HG03432 (cell line): ENCODE results near the gene SH3GLB2.
"Not testable (repeated sequence)": the region's sequence is repeated elsewhere in the genome, so short reads cannot be mapped to it uniquely, and the experiment has no call there.

ENCODE experiments used
- ATAC-seq: cut with Tn5 transposase; IDR thresholded peaks from one replicate; pipeline ENCODE4 v1.9.1; 2021; ENCODE audit warnings: mild to moderate bottlenecking, moderate library complexity; ENCODE audit not compliant: unreplicated experiment

Gene SH3GLB2

DNA sequence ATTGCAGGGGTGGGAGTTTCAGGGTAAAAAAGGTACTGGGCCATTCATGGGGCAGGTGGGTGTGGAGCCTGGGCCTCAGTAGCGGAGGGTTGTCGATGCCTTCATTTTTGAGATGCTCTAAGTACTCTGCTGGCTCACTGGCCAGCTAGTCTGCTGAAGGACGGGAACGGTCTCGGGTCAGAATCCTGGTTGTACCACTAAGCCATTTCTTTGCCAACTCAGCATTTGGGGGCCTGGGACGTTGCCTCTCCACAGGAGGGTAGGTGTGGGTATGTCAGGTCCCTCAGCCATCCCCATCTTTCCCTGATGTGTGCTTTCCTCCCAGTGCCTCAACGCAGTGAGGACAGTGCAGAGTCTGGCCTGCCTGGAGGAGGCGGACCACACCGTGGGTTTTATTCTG, 25.1 kb downstream of the SH3GLB2 start:
- no peak for ATAC-seq

DNA sequence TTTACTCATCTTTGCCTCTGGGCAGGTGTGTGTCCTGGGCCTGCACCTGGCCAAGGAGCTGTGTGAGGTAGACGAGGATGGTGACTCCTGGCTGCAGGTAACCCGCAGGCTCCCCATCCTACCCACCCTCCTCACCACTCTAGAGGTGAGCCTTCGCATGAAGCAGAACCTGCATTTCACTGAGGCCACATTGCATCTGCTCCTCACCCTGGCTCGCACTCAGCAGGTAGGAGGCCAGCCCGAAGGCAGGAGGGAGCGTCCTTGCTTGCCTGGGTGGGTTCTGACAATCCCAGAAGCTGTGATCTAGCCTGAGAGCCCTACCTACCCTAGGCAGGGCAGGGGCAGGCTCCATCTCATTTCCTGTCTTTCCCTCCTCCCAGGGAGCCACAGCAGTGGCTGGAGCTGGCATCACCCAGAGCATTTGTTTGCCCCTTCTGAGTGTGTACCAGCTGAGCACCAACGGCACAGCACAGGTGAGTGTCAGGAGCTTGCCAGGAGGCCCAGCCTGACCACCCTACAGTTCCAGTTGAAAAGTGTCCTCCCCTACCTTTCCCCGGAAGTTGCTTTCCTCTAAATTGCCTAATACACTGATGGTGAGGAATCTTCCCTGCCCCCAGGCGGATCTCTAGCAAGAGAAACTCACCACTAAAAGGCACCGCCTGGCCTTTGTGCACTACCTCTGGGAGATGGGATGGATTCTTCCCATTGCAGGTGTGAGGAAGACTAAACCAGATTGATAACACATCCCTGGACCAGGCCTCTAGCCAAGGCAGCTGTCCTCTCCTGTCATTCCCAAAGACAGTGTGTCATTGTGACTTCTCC, 26.4 kb downstream of the SH3GLB2 start:
- ATAC-seq = no peak

DNA sequence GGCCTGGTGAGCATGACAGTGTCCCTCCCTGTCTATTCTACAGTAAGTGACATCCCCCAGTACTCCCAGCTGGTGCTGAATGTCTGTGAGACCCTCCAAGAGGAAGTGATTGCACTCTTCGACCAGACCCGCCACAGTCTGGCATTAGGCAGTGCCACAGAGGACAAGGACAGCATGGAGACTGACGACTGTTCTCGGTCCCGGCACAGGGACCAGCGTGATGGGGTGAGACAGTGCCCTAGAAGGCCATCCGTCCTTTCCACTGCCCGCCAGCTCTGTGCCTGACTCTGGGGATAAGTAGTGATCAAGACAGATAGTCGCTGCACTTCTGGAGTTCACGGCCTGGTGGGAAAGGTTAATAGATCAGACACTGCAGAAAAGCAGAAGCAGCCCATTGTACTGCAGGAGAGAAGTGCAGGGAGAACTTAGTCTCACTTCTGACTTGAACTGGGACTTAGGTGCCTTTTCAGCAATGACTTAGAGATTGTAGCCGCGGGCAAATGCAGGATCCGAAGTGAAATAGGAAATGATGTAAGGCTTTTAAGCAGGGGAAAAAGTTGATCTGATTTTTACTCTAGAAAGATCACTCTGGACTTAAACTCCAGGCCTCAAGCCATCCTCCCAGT, 28.4 kb downstream of the SH3GLB2 start:
- no peak for ATAC-seq

DNA sequence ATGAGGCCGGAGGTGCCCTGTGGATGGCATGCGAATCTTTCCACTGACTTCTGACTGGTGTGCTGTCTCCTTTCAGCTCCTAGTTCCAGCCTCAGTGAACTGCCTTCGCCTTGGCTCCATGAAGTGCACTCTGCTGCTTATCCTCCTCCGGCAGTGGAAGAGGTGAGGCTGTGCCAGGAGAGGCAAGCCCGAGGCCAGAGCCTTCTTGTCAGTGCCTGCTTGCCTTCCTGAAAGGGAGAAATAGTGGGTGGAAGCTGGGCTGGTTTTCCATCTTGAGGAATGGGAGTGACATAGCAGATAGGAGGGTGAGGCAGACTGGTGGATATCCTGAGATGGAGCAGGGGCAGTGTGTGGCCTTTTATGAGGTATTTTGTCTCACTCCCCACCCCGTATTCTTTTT, 29.7 kb downstream of the SH3GLB2 start:
- ATAC-seq = no peak

DNA sequence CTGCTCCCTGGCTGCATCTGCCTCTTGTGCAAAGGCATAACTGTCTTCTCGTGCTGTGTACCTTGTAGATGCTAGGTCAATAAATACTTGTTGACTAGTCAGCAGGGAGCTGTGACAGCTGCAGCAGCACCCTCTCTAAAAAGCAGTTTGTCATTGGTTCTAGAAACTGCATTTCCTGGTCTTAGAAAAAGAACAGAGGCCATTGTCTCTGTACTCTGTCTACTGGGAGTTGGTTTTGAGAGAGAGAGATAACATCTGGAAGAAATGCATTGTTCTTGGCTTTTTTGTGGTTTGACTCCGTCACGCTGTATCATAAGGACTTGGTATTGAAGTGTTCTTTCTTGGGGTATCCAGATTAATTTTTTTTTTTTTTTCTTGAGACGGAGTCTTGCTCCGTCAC, 32.3 kb downstream of the SH3GLB2 start:
- ATAC-seq = no peak

DNA sequence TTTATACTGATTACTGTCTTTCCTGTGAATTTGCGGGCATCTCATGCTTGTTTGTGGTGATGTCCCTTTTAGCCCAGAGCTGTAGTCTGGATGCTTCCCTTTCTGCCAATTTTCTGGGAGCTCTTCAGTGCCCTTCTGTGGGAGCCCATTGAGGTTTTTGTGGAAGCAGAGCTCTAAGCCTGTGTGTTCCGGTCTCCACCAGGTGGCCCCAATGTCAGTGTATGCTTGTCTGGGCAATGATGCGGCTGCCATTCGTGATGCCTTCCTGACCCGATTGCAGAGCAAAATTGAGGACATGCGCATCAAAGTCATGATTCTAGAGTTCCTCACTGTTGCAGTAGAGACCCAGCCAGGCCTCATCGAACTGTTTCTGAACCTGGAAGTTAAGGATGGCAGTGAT, 35.1 kb downstream of the SH3GLB2 start:
- no peak for ATAC-seq

DNA sequence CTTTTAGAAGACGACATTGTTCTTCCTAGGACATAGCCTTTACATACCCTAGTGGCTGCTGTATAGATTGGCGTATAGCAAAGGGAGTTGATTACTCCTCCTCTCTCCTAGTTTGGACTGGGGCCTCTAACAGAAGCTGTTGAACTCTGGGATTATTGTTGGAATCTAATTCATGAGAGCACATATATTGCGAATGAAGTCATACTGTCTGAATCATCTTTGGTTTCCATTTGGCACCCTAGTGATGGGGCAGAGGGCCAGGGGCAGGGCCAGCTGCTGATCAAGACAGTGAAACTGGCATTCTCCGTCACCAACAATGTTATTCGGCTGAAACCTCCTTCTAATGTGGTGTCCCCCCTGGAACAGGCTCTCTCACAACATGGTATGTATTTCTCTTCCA, 40.3 kb downstream of the SH3GLB2 start:
- no peak for ATAC-seq

DNA sequence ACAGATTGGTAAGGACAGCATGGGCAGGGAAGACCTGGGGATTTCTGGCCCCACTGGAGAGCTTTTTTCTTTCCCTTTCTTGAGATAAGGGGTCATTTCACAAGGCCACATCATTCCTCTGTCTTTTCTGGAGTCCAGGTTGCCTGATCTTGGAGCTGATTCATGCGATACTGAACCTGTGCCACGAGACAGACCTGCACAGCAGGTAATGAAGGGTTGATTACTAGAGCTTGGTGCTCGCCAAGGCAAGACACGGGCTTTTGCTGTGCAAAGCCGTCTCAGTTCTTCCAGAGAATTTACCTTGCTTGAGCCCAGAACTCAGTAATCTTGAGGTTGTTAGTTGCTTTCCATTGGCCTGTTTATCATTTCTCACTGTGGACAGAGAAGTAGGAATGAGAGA, 41.5 kb downstream of the SH3GLB2 start:
- no peak for ATAC-seq

DNA sequence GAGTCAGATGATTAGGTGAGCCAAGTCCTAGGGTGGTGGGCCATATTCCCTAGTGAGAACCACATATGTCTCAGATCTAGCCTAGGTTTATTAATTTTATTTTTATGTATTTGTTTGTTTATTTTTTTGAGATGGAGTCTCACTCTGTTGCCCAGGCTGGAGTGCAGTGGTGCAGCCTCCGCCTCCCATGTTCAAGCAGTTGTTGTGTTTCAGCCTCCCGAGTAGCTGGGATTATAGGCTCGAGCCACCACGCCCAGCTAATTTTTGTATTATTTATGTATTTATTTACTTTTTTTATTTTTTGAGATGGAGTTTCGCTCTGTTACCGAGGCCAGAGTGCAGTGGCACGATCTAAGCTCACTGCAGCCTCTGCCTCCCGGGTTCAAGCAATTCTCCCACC, 44.6 kb downstream of the SH3GLB2 start:
- no peak for ATAC-seq

DNA sequence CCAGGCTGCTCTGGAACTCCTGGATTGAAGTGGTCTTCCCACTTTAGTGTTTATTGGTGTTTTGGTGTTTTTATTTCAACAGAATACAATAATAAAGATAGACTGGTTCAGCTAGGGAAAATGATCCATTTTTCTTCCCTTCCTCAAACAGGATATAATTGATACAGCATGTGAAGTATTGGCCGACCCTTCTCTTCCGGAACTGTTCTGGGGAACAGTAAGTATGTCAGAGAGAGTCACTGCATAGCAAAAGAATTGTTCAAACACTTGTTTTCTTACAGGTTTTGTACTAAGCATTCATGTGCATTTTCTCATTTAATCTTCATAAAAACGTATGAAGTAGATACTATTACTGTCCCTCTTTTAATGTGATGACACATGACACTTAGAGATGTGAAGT, 49.0 kb downstream of the SH3GLB2 start:
- ATAC-seq = no peak

DNA sequence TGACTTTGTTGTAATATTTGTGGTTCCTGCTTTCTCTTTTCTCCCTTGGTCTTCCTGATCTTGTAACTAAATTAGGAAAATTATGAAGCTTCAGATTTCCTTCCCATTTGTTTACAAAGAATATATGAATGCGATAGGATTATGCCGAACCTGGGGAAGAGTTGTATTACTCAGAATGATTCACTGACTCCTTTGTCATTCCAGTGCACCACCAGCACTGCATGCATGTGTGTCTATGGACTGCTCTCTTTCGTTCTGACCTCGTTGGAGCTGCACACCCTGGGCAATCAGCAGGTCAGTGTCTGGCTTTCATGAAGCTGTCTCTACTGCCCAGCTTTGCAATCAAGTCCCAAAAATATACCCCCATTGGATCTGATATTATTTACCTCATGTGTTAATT, 55.2 kb downstream of the SH3GLB2 start:
- ATAC-seq = no peak

DNA sequence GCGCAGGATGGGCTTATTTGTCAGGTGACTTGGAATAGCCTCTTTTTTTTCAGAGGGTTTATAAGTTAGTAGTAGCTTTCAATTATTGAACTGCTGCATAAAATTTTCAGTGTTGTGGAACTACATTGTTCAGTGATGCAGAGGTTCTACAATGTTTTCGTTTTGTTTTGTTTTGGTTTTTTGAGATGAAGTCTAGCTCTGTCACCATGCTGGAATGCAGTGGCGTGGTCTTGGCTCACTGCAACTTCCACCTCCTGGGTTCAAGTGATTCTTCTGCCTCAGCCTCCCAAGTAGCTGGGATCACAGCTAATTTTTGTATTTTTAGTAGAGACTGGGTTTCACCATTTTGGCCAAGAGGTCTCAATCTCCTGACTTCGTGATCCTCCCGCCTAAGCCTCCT, 58.6 kb downstream of the SH3GLB2 start:
- ATAC-seq = no peak

DNA sequence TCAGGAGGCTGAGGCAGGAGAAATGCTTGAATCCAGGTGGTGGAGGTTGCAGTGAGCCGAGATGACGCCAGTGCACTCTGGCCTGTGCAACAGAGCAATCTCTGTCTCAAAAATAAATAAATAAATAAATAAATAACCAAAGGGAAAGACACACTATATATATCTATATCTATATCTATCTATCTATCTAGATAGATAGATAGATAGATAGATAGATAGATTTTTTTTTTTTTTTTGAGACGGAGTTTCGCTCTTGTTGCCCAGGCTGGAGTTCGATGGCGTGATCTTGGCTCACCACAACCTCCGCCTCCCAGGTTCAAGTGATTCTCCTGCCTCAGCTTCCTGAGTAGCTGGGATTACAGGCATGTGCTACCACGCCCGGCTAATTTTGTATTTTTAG, 66.7 kb downstream of the SH3GLB2 start:
- not testable (repeated sequence) for ATAC-seq
